ENCODE results near the gene POLR3F.
"Not testable (repeated sequence)": the region's sequence is repeated elsewhere in the genome, so short reads cannot be mapped to it uniquely, and the experiment has no call there.

Gene POLR3F

GRCh38 chr20:18506744-18507143 lies 39.6 kb downstream of the POLR3F start:
- peak; percentile 32 to 36 for DNase-seq

- peak; percentile 98 to 99 for DNase-seq
Measured at GRCh38 chr20:18507218-18508191, 40.3 kb downstream of the POLR3F start, which contains the start of gene SEC23B. Gene SEC23B (plus strand): TSS chr20:18507940. CDS start chr20:18510836, 2,896 bp downstream.

- no peak for DNase-seq
Measured at GRCh38 chr20:18511571-18511970, 44.4 kb downstream of the POLR3F start.

- DNase-seq: no peak
Measured at GRCh38 chr20:18513208-18513607, 46.0 kb downstream of the POLR3F start.

GRCh38 chr20:18514127-18514526 lies 46.9 kb downstream of the POLR3F start:
- DNase-seq: no peak

- DNase-seq: no peak
Measured at GRCh38 chr20:18515973-18516372, 48.8 kb downstream of the POLR3F start.

GRCh38 chr20:18522066-18522465 lies 54.9 kb downstream of the POLR3F start:
- not testable (repeated sequence) for DNase-seq

GRCh38 chr20:18523066-18523465 lies 55.9 kb downstream of the POLR3F start:
- DNase-seq: no peak

- DNase-seq: no peak
Measured at GRCh38 chr20:18524646-18525045, 57.5 kb downstream of the POLR3F start.

- DNase-seq: not testable (repeated sequence)
Measured at GRCh38 chr20:18526761-18527160, 59.6 kb downstream of the POLR3F start.

- DNase-seq: no peak
Measured at GRCh38 chr20:18527339-18527738, 60.1 kb downstream of the POLR3F start.

GRCh38 chr20:18527836-18528235 lies 60.6 kb downstream of the POLR3F start:
- DNase-seq: no peak

- DNase-seq: no peak
Measured at GRCh38 chr20:18529041-18529440, 61.9 kb downstream of the POLR3F start.

GRCh38 chr20:18532626-18533025 lies 65.4 kb downstream of the POLR3F start:
- no peak for DNase-seq

GRCh38 chr20:18533491-18533890 lies 66.3 kb downstream of the POLR3F start:
- no peak for DNase-seq

- DNase-seq: no peak
Measured at GRCh38 chr20:18533978-18534644, 66.9 kb downstream of the POLR3F start.
